22Rv1 (cell line): ENCODE measurements around the gene EMP1.

Source experiments
- H3K27ac ChIP-seq: fragments of 450-650 bp; 2 replicates; pipeline ENCODE4 v1.5.1; 2017
- ZFX ChIP-seq: fragments of 450-650 bp; IDR thresholded peaks from 2 replicates; pipeline ENCODE4 v1.6.1; 2017; ENCODE audit warnings: antibody characterized with exemption, borderline replicate concordance
- TF ChIP-seq, protein P1 (sequence below): fragments of 450-650 bp; IDR thresholded peaks from 2 replicates; pipeline ENCODE4 v1.5.1; 2017; ENCODE audit warnings: mild to moderate bottlenecking

The EMP1 gene

DNA sequence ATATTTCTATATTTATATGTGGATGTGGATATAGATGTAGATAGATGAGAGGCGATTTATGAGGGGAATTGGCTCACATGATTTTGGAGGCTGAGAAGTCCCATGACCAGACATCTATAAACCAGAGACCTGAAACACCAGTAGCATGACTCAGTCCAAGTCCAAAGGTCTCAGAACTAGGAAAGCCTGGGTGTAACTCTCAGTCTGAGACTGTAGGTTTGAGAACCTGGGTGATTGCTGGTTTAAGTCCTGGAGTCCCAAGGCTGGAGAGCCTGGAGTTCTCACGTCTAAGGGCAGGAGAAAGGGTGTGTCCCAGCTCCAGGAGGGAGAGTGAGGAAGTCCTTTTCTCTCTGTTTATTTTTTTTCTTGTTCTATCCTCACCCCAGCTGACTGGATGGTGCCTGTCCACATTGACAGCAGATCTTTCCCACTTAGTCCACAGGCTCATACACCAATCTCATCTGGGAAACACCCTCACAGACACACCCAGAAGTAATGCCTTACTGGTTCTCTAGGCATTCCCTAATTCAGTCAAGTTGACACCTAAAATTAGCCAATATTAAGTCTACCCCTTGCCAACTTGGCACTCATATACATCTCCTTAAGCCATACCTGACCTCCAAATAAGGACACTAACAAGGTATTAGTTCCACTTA, 45.4 kb downstream of the EMP1 start:
- 0 out of 2 replicates have a peak overlapping the region, but pooled peaks have one; percentile 12 for H3K27ac ChIP-seq
- TF ChIP-seq ZFX: no peak
- TF ChIP-seq, protein P1, sequence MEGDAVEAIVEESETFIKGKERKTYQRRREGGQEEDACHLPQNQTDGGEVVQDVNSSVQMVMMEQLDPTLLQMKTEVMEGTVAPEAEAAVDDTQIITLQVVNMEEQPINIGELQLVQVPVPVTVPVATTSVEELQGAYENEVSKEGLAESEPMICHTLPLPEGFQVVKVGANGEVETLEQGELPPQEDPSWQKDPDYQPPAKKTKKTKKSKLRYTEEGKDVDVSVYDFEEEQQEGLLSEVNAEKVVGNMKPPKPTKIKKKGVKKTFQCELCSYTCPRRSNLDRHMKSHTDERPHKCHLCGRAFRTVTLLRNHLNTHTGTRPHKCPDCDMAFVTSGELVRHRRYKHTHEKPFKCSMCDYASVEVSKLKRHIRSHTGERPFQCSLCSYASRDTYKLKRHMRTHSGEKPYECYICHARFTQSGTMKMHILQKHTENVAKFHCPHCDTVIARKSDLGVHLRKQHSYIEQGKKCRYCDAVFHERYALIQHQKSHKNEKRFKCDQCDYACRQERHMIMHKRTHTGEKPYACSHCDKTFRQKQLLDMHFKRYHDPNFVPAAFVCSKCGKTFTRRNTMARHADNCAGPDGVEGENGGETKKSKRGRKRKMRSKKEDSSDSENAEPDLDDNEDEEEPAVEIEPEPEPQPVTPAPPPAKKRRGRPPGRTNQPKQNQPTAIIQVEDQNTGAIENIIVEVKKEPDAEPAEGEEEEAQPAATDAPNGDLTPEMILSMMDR: no peak

DNA sequence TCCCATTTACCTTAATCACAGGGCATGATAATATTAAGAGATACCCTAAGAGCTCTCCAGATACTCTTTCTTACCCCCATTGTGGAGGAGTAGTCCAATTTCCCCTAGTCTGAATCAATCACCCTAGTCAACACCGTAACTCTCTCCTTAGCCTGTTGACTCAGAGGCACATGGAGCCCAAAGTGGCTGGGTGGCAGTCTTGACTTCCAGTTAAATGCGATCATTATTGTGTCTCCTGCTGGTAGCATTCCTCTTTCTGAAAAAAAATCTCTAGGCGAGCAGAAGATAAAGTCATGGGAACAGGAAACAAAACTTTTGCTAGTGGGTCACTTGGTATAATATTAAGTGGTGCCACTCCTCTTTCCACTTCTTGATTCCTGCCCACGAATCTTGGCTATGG, 46.4 kb downstream of the EMP1 start:
- TF ChIP-seq, protein P1: no peak
- TF ChIP-seq ZFX: no peak
- no peak overlapping the region for H3K27ac ChIP-seq

DNA sequence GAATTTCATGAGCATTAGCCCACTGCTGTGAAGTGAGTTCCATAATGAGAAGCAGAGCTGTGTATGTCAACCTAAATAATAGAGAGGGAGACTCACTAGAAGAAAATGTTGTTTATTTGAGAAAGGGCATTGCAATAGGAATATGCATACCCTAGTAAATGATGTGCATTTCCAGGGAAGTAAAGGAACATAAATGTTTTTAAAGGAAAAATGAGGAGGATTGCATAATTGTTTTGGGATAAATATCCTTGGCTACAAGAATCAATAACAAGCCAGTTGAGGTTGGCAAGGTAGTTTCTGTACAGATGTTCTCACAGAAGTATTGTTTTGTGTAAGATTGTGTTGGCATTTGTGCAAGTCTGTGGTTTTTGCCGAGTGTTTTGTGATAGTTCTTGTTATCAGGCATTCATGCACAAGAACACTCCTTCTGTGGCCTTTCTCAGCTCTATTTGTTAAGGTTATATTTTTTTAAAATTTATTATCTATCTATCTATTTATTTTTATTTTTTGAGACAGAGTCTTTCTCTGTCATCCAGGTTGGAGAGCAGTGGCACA, 47.1 kb downstream of the EMP1 start:
- no peak overlapping the region for H3K27ac ChIP-seq
- no peak for TF ChIP-seq ZFX
- TF ChIP-seq, protein P1: no peak

DNA sequence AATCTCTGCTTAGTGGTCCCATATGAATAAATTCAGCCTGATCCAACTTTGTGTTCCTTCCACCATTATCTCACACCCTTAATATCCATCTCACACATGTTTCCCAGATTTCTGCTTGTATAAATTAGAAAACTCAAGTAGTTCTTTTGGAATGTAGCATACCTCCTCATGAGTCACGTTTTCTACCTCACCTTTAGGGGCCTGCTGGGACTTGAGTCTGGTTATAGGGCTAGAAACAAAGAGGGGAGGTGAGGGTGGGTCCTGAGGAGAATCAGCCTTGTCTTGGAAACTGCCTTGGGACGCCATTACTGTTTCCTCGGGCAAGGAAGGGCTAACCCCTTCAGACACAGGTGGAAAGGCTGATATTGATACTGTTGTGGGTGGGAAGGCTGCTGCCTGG, 51.1 kb downstream of the EMP1 start:
- TF ChIP-seq ZFX: no peak
- TF ChIP-seq, protein P1: no peak
- H3K27ac ChIP-seq: no peak overlapping the region

DNA sequence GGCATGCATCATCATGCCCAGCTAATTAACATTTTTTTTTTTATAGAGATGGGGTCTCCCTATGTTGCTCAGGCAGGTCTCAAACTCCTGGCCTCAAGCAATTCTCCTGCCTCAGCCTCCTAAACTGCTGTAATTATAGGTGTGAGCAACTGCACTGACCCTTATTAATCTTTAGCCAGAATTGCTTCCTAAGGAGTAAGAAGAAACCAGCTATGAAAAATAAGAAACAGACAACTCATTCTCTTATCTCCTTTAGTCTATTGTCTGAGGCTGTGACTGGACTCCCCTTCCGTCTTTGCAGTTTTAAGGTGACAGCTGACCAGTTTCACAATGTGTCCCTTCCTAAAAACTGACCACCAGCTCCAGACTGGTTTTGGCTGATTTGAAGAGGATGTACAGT, 52.4 kb downstream of the EMP1 start:
- H3K27ac ChIP-seq: no peak overlapping the region
- no peak for TF ChIP-seq ZFX
- TF ChIP-seq, protein P1: no peak

DNA sequence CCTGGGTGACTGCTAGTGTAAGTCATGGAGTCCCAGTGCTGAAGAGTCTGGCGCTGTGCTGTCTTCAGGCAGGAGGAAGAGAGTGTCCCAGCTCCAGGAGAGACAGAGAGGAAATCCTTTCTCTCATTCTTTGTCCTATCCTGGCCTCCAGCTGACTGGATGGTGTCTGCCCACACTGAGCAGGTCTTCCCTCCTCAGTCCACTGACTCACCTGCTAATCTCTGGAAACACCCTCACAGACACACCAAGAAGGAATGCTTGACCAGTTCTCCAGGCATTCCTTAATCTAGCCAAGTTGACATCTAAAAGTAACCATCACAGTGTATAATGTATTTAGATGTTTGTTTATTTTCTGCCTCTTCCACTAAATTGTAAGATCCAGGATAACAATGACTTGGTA, 53.9 kb downstream of the EMP1 start:
- TF ChIP-seq, protein P1: no peak
- no peak for TF ChIP-seq ZFX
- no peak overlapping the region for H3K27ac ChIP-seq

DNA sequence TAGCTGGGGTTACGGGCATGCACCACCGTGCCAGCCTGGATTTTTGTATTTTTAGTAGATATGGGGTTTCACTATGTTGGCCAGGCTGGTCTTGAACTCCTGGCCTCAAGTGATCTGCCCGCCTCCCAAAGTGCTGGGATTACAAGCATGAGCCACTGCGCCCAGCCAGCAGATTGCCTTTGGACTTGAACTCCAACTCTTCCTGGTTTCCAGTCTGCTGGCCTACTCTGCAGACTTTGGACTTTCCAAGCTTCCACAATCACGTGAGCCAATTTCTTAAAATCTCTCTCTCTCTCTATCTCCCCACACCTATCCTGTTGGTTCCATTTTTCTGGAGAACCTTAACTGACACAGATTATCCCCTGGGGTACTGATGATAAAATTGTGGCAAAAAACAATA, 55.0 kb downstream of the EMP1 start:
- no peak overlapping the region for H3K27ac ChIP-seq
- no peak for TF ChIP-seq ZFX
- TF ChIP-seq, protein P1: no peak
